ENCODE results near the gene RYR1.

- TF ChIP-seq CTCF (IDR thresholded peaks at IDR 0.05; ENCODE audit: low read depth, low read length) = no peak
- TF ChIP-seq EZH2phosphoT487 (IDR thresholded peaks at IDR 0.05; ENCODE audit: low read depth) = no peak
These were observed 185.3 kb downstream of the RYR1 start, which contains the start of gene EIF3K for GRCh38 chr19:38618590-38619360.

Measured in OCI-LY3 (cell line).